K562 (cell line): ENCODE measurements around the gene TMEM92. TPM values are rescaled to one million over a fixed set of nuclear protein-coding genes. Genes with fewer than 3 reads are reported as not detected.

Source experiments
- MTA3 ChIP-seq: fragments of 450-650 bp; formaldehyde crosslinking; IDR thresholded peaks from 2 replicates; pipeline ENCODE4 v1.6.1; 2017; ENCODE audit warnings: mild to moderate bottlenecking, borderline replicate concordance
- MYNN ChIP-seq, 2 experiments: sonication (generic); formaldehyde crosslinking in 1 of 2; IDR thresholded peaks; 2 replicates each; pipeline versions ENCODE4 v1.5.0 to v1.6.1; 2016 to 2020; ENCODE audit warnings: antibody characterized with exemption in 1 of 2, missing genetic modification reagents in 1 of 2
- NFATC3 ChIP-seq: fragments of 450-650 bp; IDR thresholded peaks from 2 replicates; pipeline ENCODE4 v1.6.1; 2017; ENCODE audit warnings: mild to moderate bottlenecking
- SETDB1 ChIP-seq: IDR thresholded peaks from one replicate; pipeline ENCODE4 v1.6.1; 2012; ENCODE audit warnings: low read length, control low read depth, inconsistent platforms
- SMC3 ChIP-seq: conservative IDR thresholded peaks from 2 replicates; pipeline ENCODE4 v1.6.1; 2011; ENCODE audit warnings: low read depth, low read length, improper control_type of control experiment; ENCODE audit not compliant: insufficient read depth
- TRIM24 ChIP-seq, 2 experiments: fragments of 450-650 bp; IDR thresholded peaks; 2 replicates each; pipeline ENCODE4 v1.6.1; 2016
- ZNF79 ChIP-seq: fragments of 250-450 bp; sonication (Bioruptor Pico); IDR thresholded peaks from 2 replicates; pipeline ENCODE4 v1.4.0; 2020; ENCODE audit warnings: low read depth, mild to moderate bottlenecking, moderate library complexity
- polyA plus RNA-seq, 8 experiments: library from polyadenylated mRNA; depleted of rRNA in 4 of 8; stranded (reverse) in 5 of 8; unstranded in 3 of 8; fragments of >200 nt; fragmentation: Nextera tagmentation in 2 of 8; fragmentation: Illumina TruSeq in 1 of 8; extraction: Ambion mirVana in 2 of 8; extraction: Trizol in 1 of 8; gene quantifications; 2 replicates each; pipeline versions ENCODE4 v1.2.1 to v1.2.3, GENCODE V29; 2011 to 2014; ENCODE audit warnings: inconsistent platforms in 1 of 8, missing spikeins in 1 of 8
- total RNA-seq, 7 experiments: library from RNA; depleted of rRNA in 6 of 7; stranded (reverse); fragments of >200 nt in 6 of 7; fragmentation: Illumina TruSeq in 2 of 7; extraction: Trizol in 2 of 7; gene quantifications; 2 replicates each; pipeline versions ENCODE4 v1.2.1 to v1.2.3, GENCODE V29; 2011 to 2021; ENCODE audit warnings: low replicate concordance in 1 of 7
- TF ChIP-seq, protein P1 (sequence below), 2 experiments: fragments of 450-650 bp; IDR thresholded peaks; 2 replicates each; pipeline ENCODE4 v1.6.1; 2018; ENCODE audit warnings: mild to moderate bottlenecking in 2 of 2, low read depth in 1 of 2; ENCODE audit not compliant: partially characterized antibody in 2 of 2
- TF ChIP-seq, protein P2 (sequence below), 3 experiments: IDR thresholded peaks in 2 of 3; conservative IDR thresholded peaks in 1 of 3; 2 replicates each; pipeline ENCODE4 v1.5.1; 2011 to 2012; ENCODE audit warnings: low read length in 3 of 3, mild to moderate bottlenecking in 3 of 3, control low read depth in 2 of 3, improper control_type of control experiment in 1 of 3, inconsistent platforms in 1 of 3, low read depth in 1 of 3, mixed read lengths in 1 of 3, moderate library complexity in 1 of 3; ENCODE audit not compliant: insufficient read depth in 2 of 3
- TF ChIP-seq, protein P3 (sequence below): sonication (generic); formaldehyde crosslinking; IDR thresholded peaks from 2 replicates; pipeline ENCODE4 v1.8.0; 2022; ENCODE audit warnings: missing genetic modification reagents, mild to moderate bottlenecking, moderate library complexity, borderline replicate concordance
- TF ChIP-seq, protein P4 (sequence below): sonication (generic); formaldehyde crosslinking; IDR thresholded peaks from 2 replicates; pipeline ENCODE4 v1.8.1; 2023; ENCODE audit warnings: mild to moderate bottlenecking, missing genetic modification reagents
- TF ChIP-seq, protein P5 (sequence below): fragments of 250-450 bp; sonication (Bioruptor Pico); IDR thresholded peaks from 2 replicates; pipeline ENCODE4 v1.4.0; 2020; ENCODE audit warnings: mild to moderate bottlenecking, moderate library complexity, borderline replicate concordance

The TMEM92 gene
- total and polyA plus RNA-seq, 9 of the 15 experiments (the other 6 are each of a cell fraction or from before 2014, with no cell fraction given) = 0.14 to 2.1 (median 0.40) TPM

DNA sequence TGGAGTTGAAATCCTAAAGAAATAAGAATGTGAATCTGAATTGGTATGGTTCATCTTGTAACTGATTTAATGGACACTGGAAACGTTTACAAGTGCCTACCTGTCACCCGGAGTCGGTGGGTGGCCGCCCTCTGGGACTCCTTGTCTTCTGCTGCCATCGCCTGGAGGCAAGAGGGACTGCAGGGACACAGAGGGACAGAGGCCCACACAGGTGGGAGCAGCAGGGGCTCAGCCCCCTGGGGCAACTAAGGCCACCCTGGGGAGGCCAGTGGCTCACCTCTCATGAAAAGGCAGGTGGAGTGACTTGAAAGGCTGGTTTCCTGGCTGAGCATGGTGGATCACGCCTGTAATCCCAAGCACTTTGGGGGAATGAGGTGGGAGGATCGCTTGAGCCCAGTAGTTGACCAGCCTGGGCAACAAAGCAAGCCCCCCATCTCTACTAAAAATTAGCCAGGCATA, 23.2 kb downstream of the TMEM92 start (continued):
- TF ChIP-seq, protein P1, sequence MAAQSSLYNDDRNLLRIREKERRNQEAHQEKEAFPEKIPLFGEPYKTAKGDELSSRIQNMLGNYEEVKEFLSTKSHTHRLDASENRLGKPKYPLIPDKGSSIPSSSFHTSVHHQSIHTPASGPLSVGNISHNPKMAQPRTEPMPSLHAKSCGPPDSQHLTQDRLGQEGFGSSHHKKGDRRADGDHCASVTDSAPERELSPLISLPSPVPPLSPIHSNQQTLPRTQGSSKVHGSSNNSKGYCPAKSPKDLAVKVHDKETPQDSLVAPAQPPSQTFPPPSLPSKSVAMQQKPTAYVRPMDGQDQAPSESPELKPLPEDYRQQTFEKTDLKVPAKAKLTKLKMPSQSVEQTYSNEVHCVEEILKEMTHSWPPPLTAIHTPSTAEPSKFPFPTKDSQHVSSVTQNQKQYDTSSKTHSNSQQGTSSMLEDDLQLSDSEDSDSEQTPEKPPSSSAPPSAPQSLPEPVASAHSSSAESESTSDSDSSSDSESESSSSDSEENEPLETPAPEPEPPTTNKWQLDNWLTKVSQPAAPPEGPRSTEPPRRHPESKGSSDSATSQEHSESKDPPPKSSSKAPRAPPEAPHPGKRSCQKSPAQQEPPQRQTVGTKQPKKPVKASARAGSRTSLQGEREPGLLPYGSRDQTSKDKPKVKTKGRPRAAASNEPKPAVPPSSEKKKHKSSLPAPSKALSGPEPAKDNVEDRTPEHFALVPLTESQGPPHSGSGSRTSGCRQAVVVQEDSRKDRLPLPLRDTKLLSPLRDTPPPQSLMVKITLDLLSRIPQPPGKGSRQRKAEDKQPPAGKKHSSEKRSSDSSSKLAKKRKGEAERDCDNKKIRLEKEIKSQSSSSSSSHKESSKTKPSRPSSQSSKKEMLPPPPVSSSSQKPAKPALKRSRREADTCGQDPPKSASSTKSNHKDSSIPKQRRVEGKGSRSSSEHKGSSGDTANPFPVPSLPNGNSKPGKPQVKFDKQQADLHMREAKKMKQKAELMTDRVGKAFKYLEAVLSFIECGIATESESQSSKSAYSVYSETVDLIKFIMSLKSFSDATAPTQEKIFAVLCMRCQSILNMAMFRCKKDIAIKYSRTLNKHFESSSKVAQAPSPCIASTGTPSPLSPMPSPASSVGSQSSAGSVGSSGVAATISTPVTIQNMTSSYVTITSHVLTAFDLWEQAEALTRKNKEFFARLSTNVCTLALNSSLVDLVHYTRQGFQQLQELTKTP (IDR thresholded peaks at IDR 0.05; ENCODE audit: low read depth in 1 of 2, partially characterized antibody in 2 of 2) = no peak
- 0 out of 2 replicates have a peak, but pooled peaks have one; percentile 46 for TF ChIP-seq MYNN (IDR thresholded peaks at IDR 0.05)
- TF ChIP-seq MYNN (CRISPR knock-in tag; IDR thresholded peaks at IDR 0.05) = no peak
- TF ChIP-seq, protein P2, sequence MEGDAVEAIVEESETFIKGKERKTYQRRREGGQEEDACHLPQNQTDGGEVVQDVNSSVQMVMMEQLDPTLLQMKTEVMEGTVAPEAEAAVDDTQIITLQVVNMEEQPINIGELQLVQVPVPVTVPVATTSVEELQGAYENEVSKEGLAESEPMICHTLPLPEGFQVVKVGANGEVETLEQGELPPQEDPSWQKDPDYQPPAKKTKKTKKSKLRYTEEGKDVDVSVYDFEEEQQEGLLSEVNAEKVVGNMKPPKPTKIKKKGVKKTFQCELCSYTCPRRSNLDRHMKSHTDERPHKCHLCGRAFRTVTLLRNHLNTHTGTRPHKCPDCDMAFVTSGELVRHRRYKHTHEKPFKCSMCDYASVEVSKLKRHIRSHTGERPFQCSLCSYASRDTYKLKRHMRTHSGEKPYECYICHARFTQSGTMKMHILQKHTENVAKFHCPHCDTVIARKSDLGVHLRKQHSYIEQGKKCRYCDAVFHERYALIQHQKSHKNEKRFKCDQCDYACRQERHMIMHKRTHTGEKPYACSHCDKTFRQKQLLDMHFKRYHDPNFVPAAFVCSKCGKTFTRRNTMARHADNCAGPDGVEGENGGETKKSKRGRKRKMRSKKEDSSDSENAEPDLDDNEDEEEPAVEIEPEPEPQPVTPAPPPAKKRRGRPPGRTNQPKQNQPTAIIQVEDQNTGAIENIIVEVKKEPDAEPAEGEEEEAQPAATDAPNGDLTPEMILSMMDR (IDR thresholded peaks at IDR 0.05 in 2 of 3, conservative IDR thresholded peaks at IDR 0.05 in 1 of 3; ENCODE audit: insufficient read depth in 2 of 3, low read depth in 1 of 3, low read length in 3 of 3) = peak; percentile 94 to 96 (median 95)
- TF ChIP-seq, protein P3, sequence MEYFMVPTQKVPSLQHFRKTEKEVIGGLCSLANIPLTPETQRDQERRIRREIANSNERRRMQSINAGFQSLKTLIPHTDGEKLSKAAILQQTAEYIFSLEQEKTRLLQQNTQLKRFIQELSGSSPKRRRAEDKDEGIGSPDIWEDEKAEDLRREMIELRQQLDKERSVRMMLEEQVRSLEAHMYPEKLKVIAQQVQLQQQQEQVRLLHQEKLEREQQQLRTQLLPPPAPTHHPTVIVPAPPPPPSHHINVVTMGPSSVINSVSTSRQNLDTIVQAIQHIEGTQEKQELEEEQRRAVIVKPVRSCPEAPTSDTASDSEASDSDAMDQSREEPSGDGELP = peak; percentile 58; the same call in 1 of the 2 replicates
- TF ChIP-seq TRIM24 (IDR thresholded peaks at IDR 0.05) = no peak
- TF ChIP-seq SMC3 = peak; percentile 97
- TF ChIP-seq ZNF79 (CRISPR knock-in tag) = no peak
- TF ChIP-seq NFATC3 = no peak
- no peak for TF ChIP-seq SETDB1
- TF ChIP-seq, protein P4, sequence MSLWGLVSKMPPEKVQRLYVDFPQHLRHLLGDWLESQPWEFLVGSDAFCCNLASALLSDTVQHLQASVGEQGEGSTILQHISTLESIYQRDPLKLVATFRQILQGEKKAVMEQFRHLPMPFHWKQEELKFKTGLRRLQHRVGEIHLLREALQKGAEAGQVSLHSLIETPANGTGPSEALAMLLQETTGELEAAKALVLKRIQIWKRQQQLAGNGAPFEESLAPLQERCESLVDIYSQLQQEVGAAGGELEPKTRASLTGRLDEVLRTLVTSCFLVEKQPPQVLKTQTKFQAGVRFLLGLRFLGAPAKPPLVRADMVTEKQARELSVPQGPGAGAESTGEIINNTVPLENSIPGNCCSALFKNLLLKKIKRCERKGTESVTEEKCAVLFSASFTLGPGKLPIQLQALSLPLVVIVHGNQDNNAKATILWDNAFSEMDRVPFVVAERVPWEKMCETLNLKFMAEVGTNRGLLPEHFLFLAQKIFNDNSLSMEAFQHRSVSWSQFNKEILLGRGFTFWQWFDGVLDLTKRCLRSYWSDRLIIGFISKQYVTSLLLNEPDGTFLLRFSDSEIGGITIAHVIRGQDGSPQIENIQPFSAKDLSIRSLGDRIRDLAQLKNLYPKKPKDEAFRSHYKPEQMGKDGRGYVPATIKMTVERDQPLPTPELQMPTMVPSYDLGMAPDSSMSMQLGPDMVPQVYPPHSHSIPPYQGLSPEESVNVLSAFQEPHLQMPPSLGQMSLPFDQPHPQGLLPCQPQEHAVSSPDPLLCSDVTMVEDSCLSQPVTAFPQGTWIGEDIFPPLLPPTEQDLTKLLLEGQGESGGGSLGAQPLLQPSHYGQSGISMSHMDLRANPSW (CRISPR knock-in tag) = no peak
- no peak for TF ChIP-seq MTA3
- TF ChIP-seq, protein P5, sequence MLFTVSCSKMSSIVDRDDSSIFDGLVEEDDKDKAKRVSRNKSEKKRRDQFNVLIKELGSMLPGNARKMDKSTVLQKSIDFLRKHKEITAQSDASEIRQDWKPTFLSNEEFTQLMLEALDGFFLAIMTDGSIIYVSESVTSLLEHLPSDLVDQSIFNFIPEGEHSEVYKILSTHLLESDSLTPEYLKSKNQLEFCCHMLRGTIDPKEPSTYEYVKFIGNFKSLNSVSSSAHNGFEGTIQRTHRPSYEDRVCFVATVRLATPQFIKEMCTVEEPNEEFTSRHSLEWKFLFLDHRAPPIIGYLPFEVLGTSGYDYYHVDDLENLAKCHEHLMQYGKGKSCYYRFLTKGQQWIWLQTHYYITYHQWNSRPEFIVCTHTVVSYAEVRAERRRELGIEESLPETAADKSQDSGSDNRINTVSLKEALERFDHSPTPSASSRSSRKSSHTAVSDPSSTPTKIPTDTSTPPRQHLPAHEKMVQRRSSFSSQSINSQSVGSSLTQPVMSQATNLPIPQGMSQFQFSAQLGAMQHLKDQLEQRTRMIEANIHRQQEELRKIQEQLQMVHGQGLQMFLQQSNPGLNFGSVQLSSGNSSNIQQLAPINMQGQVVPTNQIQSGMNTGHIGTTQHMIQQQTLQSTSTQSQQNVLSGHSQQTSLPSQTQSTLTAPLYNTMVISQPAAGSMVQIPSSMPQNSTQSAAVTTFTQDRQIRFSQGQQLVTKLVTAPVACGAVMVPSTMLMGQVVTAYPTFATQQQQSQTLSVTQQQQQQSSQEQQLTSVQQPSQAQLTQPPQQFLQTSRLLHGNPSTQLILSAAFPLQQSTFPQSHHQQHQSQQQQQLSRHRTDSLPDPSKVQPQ (CRISPR knock-in tag) = no peak
